DMS 273 (cell line): ENCODE data around the gene SIX3.

ENCODE experiments used
- DNase-seq: peaks from one replicate; lab custom pipeline; 2025; ENCODE audit not compliant: unreplicated experiment; lab: John Stamatoyannopoulos, UW

The SIX3 gene

GRCh38 chr2:44980751-44981713, 39.5 kb downstream of the SIX3 start:
- DNase-seq, result no peak

- peak; percentile 91 for DNase-seq
Measured at GRCh38 chr2:44981714-44982108, 40.2 kb downstream of the SIX3 start.

- no peak for DNase-seq
Measured at GRCh38 chr2:44983836-44984604, 42.5 kb downstream of the SIX3 start.

- no peak for DNase-seq
Measured at GRCh38 chr2:44989176-44989575, 47.7 kb downstream of the SIX3 start.

- no peak for DNase-seq
Measured at GRCh38 chr2:44994377-44994776, 52.9 kb downstream of the SIX3 start.
